Body of pancreas (tissue), 4 donors: ENCODE measurements around the gene MEFV.

Experiments used
- CTCF ChIP-seq, 7 experiments: fragments of 450-650 bp in 4 of 7; fragments of 200-600 bp in 3 of 7; sonication (generic) in 3 of 7; IDR thresholded peaks; one replicate each; pipeline ENCODE4 v1.5.1; 2016 to 2019; ENCODE audit warnings: antibody characterized with exemption in 7 of 7
- POLR2A ChIP-seq, 3 donors: fragments of 450-650 bp; IDR thresholded peaks; one replicate each; pipeline ENCODE4 v1.6.1; 2016; ENCODE audit warnings: antibody characterized with exemption in 3 of 3, mild to moderate bottlenecking in 2 of 3

GRCh38 chr16:3216263-3216640 lies 40.2 kb downstream of the MEFV start:
- no peak for TF ChIP-seq POLR2A (IDR thresholded peaks at IDR 0.05)
- TF ChIP-seq CTCF (IDR thresholded peaks at IDR 0.05) = no peak
